Eye (tissue), 1 donor: ENCODE results near the gene FYB2.
A peak's percentile ranks its signal among the peaks of the same experiment; 100 is the strongest.

Experiments used
- DNase-seq: peaks from one replicate; pipeline ENCODE4 v3.0.0-alpha.2; 2015

The FYB2 gene

GRCh38 chr1:56834137-56834900 lies 15.1 kb upstream of the FYB2 start:
- DNase-seq = no peak

- no peak for DNase-seq
Measured at GRCh38 chr1:56833088-56833487, 13.9 kb upstream of the FYB2 start.

GRCh38 chr1:56831871-56832693 lies 12.9 kb upstream of the FYB2 start:
- DNase-seq = peak; percentile 94

- no peak for DNase-seq
Measured at GRCh38 chr1:56830052-56830451, 10.8 kb upstream of the FYB2 start.

GRCh38 chr1:56827711-56828110 lies 8.5 kb upstream of the FYB2 start:
- no peak for DNase-seq

GRCh38 chr1:56825436-56825835 lies 6.2 kb upstream of the FYB2 start:
- DNase-seq = no peak

- peak; percentile 21 for DNase-seq
Measured at GRCh38 chr1:56824938-56825337, 5.7 kb upstream of the FYB2 start.

GRCh38 chr1:56824271-56824670 lies 5.1 kb upstream of the FYB2 start:
- no peak for DNase-seq

- DNase-seq = no peak
Measured at GRCh38 chr1:56821462-56821797, 2.2 kb upstream of the FYB2 start.

GRCh38 chr1:56820755-56821461 lies 1.7 kb upstream of the FYB2 start:
- DNase-seq = peak; percentile 88

- no peak for DNase-seq
Measured at GRCh38 chr1:56817716-56818463, 1.3 kb downstream of the FYB2 start.

GRCh38 chr1:56816909-56817308 lies 2.3 kb downstream of the FYB2 start:
- DNase-seq = no peak

GRCh38 chr1:56816264-56816663 lies 2.9 kb downstream of the FYB2 start:
- no peak for DNase-seq

- no peak for DNase-seq
Measured at GRCh38 chr1:56814205-56814604, 5.0 kb downstream of the FYB2 start.

- DNase-seq = no peak
Measured at GRCh38 chr1:56811331-56811730, 7.9 kb downstream of the FYB2 start.

GRCh38 chr1:56808410-56808809 lies 10.8 kb downstream of the FYB2 start:
- DNase-seq = no peak

GRCh38 chr1:56806804-56807203 lies 12.4 kb downstream of the FYB2 start:
- no peak for DNase-seq

- DNase-seq = no peak
Measured at GRCh38 chr1:56803561-56804156, 15.5 kb downstream of the FYB2 start.

GRCh38 chr1:56799605-56800400 lies 19.4 kb downstream of the FYB2 start:
- no peak for DNase-seq

- no peak for DNase-seq
Measured at GRCh38 chr1:56798053-56798471, 21.1 kb downstream of the FYB2 start.

- no peak for DNase-seq
Measured at GRCh38 chr1:56797065-56797685, 22.0 kb downstream of the FYB2 start.
